ENCODE data around the gene ATP6V0E1.

GRCh38 chr5:172936401-172936800 lies 47.2 kb upstream of the ATP6V0E1 start:
- TF ChIP-seq REPIN1 (tag by site-specific recombination; IDR thresholded peaks at IDR 0.05; ENCODE audit: low read depth): no peak
- no peak for TF ChIP-seq ZNF747 (tag by site-specific recombination; IDR thresholded peaks at IDR 0.05)
- no peak for TF ChIP-seq ZBTB26 (tag by site-specific recombination; optimal IDR thresholded peaks at IDR 0.05)
- TF ChIP-seq ZBTB7A (tag by site-specific recombination; IDR thresholded peaks at IDR 0.05; ENCODE audit: low read depth): no peak
- TF ChIP-seq ZNF701 (tag by site-specific recombination; IDR thresholded peaks at IDR 0.05): no peak
- TF ChIP-seq ZNF155 (tag by site-specific recombination; IDR thresholded peaks at IDR 0.05): no peak
- no peak for TF ChIP-seq CTCF (tag by site-specific recombination; IDR thresholded peaks at IDR 0.05)
- no peak for TF ChIP-seq ZNF629 (tag by site-specific recombination; IDR thresholded peaks at IDR 0.05)
- no peak for TF ChIP-seq PRDM2 (tag by site-specific recombination; IDR thresholded peaks at IDR 0.05; ENCODE audit: borderline replicate concordance)
- no peak for TF ChIP-seq ZBTB1 (tag by site-specific recombination; IDR thresholded peaks at IDR 0.05)
- no peak for TF ChIP-seq ZNF561 (tag by site-specific recombination; IDR thresholded peaks at IDR 0.05; ENCODE audit: borderline replicate concordance)

All from HEK293 (cell line).